ENCODE results near the gene BOD1. TPM values are rescaled to one million over a fixed set of nuclear protein-coding genes. Genes with fewer than 3 reads are reported as not detected.

Gene BOD1
- total and polyA plus RNA-seq, 10 of the 15 experiments (the other 5 are each of a cell fraction or from before 2014, with no cell fraction given): 14.1 to 35.8 (median 29.6) TPM

- TF ChIP-seq BACH1 (IDR thresholded peaks at IDR 0.05; ENCODE audit: borderline replicate concordance): no peak
- no peak for TF ChIP-seq ATF2 (IDR thresholded peaks at IDR 0.05; ENCODE audit: low read length)
- peak; percentile 82 for TF ChIP-seq RUNX3 (IDR thresholded peaks at IDR 0.05; ENCODE audit: low read length)
- TF ChIP-seq SMAD1 (IDR thresholded peaks at IDR 0.05; ENCODE audit: low read depth, partially characterized antibody): no peak
- peak; percentile 98 for TF ChIP-seq HCFC1 (IDR thresholded peaks at IDR 0.05; ENCODE audit: low read length)
- no peak for TF ChIP-seq EZH2 (IDR thresholded peaks at IDR 0.05; ENCODE audit: borderline replicate concordance, control insufficient read depth, low read depth, low read length)
- TF ChIP-seq PAX5 (IDR thresholded peaks at IDR 0.05; ENCODE audit: borderline replicate concordance, low read depth, low read length): no peak; the same call in 1 of the 2 replicates
- TF ChIP-seq RB1 (IDR thresholded peaks at IDR 0.05; ENCODE audit: borderline replicate concordance): peak; percentile 19; the same call in 1 of the 2 replicates
- TF ChIP-seq SKIL (IDR thresholded peaks at IDR 0.05; ENCODE audit: low read depth, poor library complexity, severe bottlenecking): peak; percentile 30
- peak; percentile 99 for TF ChIP-seq SIX5 (IDR thresholded peaks at IDR 0.05; ENCODE audit: low read depth, low read length, severe bottlenecking)
- TF ChIP-seq IKZF1 (conservative IDR thresholded peaks at IDR 0.05): peak; percentile 100
- no peak for TF ChIP-seq FOS (IDR thresholded peaks at IDR 0.05; ENCODE audit: borderline replicate concordance, extremely low read depth, insufficient read length)
- TF ChIP-seq NFIC (IDR thresholded peaks at IDR 0.05; ENCODE audit: low read depth, low read length): no peak; the same call in 1 of the 2 replicates
- no peak for TF ChIP-seq ZNF24 (IDR thresholded peaks at IDR 0.05)
- no peak for TF ChIP-seq PBX3 (IDR thresholded peaks at IDR 0.05; ENCODE audit: insufficient replicate concordance, low read depth, low read length)
- TF ChIP-seq ZBTB40 (IDR thresholded peaks at IDR 0.05; ENCODE audit: borderline replicate concordance): peak; percentile 68; the same call in 1 of the 2 replicates
- no peak for TF ChIP-seq E2F4 (IDR thresholded peaks at IDR 0.05; ENCODE audit: low read depth, low read length)
- peak; percentile 99 for TF ChIP-seq CREB1 (IDR thresholded peaks at IDR 0.05; ENCODE audit: low read depth)
- 0 out of 2 replicates have a peak, but pooled peaks have one; percentile 51 for TF ChIP-seq GABPA (IDR thresholded peaks at IDR 0.05; ENCODE audit: low read depth)
These were observed at the start of gene BOD1 (continued) for GRCh38 chr5:173616577-173617118.

Measured in GM12878 (cell line).